ENCODE data around the gene ZIK1.

DNA sequence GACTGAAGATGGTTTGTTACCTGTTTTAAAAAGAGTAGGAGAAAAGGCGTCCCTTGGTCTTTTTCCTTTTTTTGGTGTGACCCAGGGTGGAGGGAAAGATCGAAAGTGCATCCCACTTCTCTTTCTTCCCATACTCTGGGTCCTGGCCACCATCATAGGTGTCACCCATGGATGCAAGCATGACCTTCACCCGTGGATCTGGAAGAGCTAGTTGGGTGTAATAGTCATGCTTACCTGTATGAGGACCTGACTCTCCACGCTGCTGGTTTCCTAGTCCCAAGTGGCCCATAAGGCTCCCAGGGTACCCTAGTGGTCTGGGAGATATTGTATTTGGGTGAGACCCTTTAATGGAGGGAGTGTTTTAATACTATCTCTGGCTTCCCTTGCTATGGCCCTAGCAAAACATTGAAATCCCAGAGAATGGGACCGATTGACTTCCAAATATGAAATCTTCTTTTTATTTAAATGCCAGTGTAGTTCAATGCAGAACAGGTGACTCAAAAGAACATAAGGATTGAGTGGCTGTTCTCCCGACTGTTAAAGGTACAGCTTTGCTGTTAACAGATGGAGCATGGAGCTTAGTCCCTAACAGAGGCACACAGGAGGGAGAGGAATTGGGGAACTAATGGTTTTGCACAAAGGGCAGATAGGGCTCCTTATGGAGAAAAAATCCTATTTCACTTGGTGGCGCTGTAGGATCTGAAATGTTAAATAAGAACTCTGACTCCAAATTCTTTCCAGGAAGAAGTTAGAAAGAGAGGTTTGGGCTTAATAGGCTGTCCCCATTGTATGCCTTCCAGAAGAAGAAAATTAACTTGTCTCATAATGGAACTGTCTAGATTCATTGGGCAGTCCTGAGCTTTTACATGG lies 17.3 kb upstream of the ZIK1 start:
- TF ChIP-seq CBX8 (IDR thresholded peaks at IDR 0.05; ENCODE audit: borderline replicate concordance, low read depth, low read length) = no peak
- no peak for TF ChIP-seq CTCF (IDR thresholded peaks at IDR 0.05; ENCODE audit: control extremely low read depth in 1 of 3, insufficient read depth in 1 of 3, low read depth in 1 of 3, low read length in 3 of 3)

All from H1 (cell line).